OCI-LY1 (cell line): ENCODE measurements around the gene TENM4.

Source experiments
- EZH2 ChIP-seq: fragments of 200-600 bp; sonication (generic), shearing (Covaris generic); IDR thresholded peaks from 2 replicates; pipeline ENCODE4 v1.8.0; 2017; ENCODE audit warnings: borderline replicate concordance, mixed run types, mild to moderate bottlenecking, antibody characterized with exemption, low read length, moderate library complexity, mixed read lengths
- TF ChIP-seq, protein P1 (sequence below): fragments of 200-600 bp; sonication (generic), shearing (Covaris generic); IDR thresholded peaks from 2 replicates; pipeline ENCODE4 v1.5.1; 2017; ENCODE audit warnings: mild to moderate bottlenecking, antibody characterized with exemption, low read length, moderate library complexity, mixed read lengths

DNA sequence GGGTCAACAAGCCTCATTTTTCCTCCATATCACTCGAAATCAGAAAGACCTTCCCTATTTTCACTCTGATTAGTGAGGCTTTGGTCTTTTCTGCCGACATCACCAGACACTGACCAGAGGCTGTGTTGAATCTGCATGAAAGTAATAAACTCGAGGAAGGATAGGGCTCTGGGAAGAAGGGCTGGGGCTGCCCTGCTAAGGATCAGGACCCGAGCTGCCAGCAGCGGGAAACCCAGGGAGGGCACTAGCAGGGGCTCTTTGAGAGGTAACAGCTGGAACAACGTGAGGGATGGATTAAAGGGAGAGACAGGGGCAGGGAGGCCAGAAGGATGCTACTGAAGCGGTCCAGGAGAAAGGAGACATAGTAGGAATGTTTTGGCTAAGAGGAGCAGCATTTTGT lies 488.7 kb downstream of the TENM4 start:
- TF ChIP-seq, protein P1, sequence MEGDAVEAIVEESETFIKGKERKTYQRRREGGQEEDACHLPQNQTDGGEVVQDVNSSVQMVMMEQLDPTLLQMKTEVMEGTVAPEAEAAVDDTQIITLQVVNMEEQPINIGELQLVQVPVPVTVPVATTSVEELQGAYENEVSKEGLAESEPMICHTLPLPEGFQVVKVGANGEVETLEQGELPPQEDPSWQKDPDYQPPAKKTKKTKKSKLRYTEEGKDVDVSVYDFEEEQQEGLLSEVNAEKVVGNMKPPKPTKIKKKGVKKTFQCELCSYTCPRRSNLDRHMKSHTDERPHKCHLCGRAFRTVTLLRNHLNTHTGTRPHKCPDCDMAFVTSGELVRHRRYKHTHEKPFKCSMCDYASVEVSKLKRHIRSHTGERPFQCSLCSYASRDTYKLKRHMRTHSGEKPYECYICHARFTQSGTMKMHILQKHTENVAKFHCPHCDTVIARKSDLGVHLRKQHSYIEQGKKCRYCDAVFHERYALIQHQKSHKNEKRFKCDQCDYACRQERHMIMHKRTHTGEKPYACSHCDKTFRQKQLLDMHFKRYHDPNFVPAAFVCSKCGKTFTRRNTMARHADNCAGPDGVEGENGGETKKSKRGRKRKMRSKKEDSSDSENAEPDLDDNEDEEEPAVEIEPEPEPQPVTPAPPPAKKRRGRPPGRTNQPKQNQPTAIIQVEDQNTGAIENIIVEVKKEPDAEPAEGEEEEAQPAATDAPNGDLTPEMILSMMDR: no peak
- no peak for TF ChIP-seq EZH2
